Measurements from ENCODE around the gene POLR2I.

The POLR2I gene

DNA sequence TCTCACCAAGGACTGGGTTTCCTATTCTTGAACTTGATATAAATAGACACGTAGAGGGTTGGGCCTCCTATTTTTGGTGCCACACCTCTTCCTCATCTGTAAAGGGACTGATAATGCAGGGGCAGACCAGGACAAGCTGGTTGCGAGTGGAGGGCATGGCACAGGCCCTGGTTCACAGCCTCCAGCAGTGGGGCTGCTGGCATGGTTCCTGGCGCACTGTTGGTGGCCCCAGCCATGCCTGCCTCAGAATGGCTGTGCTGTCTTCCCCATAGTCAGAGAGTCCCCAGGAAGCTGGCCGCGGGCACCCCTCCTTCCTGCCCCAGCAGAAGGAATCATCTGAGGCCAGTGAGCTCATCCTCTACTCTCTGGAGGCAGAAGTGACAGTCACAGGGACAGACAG lies 14.2 kb downstream of the POLR2I start:
- no peak overlapping the region for H3K4me3 ChIP-seq (ENCODE audit: control insufficient read depth, low read depth, low read length)
- TF ChIP-seq, protein P1, sequence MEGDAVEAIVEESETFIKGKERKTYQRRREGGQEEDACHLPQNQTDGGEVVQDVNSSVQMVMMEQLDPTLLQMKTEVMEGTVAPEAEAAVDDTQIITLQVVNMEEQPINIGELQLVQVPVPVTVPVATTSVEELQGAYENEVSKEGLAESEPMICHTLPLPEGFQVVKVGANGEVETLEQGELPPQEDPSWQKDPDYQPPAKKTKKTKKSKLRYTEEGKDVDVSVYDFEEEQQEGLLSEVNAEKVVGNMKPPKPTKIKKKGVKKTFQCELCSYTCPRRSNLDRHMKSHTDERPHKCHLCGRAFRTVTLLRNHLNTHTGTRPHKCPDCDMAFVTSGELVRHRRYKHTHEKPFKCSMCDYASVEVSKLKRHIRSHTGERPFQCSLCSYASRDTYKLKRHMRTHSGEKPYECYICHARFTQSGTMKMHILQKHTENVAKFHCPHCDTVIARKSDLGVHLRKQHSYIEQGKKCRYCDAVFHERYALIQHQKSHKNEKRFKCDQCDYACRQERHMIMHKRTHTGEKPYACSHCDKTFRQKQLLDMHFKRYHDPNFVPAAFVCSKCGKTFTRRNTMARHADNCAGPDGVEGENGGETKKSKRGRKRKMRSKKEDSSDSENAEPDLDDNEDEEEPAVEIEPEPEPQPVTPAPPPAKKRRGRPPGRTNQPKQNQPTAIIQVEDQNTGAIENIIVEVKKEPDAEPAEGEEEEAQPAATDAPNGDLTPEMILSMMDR (IDR thresholded peaks at IDR 0.05; ENCODE audit: control insufficient read depth, insufficient read depth, low read depth, low read length, missing control alignments), result no peak
- no peak for DNase-seq (ENCODE audit: low read depth)

DNA sequence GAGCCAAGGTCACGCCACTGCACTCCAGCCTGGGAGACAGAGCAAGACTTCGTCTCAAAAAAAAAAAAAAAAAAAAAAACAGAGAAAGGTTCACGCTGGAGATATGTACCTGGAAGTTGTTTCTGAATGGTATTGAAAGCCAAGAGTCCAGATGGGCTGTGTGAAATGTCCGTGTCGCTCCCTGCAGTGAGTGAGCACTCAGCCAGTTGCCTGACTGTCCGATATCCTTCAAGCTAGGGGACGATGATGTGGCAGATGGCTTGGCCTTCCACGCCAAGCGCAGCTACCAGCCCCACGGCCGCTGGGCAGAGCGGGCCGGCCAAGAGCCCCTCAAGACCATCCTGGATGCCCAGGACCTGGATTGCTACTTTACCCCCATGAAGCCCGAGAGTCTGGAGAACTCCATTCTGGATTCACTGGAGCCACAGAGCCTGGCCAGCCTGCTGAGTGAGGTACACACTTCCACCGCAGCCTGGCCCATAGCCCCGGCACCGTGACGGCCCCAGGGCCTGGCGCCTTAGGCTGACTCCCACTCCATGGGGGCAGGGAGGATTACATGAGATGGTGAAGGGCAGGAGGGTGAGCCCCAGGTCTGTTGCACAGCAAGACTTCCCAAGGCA lies 15.4 kb downstream of the POLR2I start:
- DNase-seq (ENCODE audit: low read depth), result no peak
- no peak overlapping the region for H3K4me3 ChIP-seq (ENCODE audit: control insufficient read depth, low read depth, low read length)
- TF ChIP-seq, protein P1 (IDR thresholded peaks at IDR 0.05; ENCODE audit: control insufficient read depth, insufficient read depth, low read depth, low read length, missing control alignments), result no peak

DNA sequence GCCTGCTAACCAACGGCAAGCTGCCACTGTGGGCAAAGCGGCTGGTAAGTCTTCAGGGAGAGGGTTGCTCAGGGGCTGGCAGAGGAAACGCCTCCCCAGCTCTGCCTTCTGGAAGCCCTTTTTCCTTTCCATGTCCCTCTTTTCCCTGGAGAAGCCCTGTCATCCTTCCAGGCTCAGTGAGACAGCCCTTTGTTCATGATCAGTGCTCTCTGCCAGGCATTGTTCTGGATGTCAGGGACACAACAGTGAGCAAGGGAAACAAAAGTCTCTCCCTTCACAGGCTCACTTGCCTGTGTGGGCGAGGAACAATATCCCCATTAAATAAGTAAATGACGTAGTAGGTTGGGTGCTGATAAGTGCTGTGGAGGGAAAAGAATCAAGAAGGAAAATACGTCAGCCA lies 17.6 kb downstream of the POLR2I start:
- TF ChIP-seq, protein P1 (IDR thresholded peaks at IDR 0.05; ENCODE audit: control insufficient read depth, insufficient read depth, low read depth, low read length, missing control alignments), result no peak
- DNase-seq (ENCODE audit: low read depth), result no peak

DNA sequence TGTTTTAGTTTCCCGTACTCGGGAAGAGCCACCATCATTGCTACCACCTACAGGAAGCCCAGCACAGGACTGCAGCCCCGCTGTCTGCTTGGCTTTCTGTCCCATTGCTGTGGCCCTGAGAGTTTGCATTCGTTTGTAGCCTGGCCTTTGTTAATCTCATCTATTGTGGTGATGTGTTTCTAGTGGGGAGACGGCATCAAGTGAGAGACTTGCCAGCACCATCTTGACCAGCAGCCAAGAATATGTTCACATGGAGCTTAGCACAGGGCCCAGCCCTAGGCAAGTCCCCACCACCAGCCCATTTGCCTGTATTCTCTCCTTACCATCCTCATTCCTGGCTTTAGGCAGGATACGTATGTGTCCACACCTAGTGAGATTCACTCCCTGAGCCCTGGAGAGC lies 21.0 kb downstream of the POLR2I start:
- no peak for DNase-seq (ENCODE audit: low read depth)
- TF ChIP-seq, protein P1 (IDR thresholded peaks at IDR 0.05; ENCODE audit: control insufficient read depth, insufficient read depth, low read depth, low read length, missing control alignments), result no peak
- H3K4me3 ChIP-seq (ENCODE audit: control insufficient read depth, low read depth, low read length), result no peak overlapping the region

More for the DNA sequence above, 17.6 kb downstream of the POLR2I start:
- H3K4me3 ChIP-seq (ENCODE audit: control insufficient read depth, low read depth, low read length), result no peak overlapping the region

DNA sequence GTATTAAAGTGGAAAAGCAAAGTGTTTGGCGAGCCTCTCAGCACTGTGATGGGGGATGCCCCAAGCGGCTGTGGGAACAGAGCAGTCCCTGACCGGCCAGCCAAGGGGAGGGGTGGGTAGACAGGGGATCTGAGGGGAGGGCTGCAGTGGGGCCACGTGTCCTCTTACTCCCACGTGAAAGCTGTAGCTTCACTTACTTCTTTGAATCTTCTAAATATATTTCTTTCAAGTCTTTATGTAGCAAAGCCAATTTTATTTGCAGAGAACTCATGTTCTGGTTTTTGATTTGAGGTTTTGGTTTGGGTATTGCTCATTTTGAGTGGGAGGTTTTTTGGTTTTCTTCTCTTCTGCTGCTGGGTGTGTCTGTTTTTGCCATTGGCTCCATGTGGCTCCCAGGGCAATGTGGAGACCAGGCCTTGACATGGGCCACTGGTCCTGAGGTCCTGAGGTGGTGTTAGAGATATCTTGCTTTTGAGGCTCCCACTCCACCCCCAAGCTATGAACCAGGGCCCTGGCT lies 21.5 kb downstream of the POLR2I start:
- H3K4me3 ChIP-seq (ENCODE audit: control insufficient read depth, low read depth, low read length), result no peak overlapping the region
- TF ChIP-seq, protein P1 (IDR thresholded peaks at IDR 0.05; ENCODE audit: control insufficient read depth, insufficient read depth, low read depth, low read length, missing control alignments), result no peak
- DNase-seq (ENCODE audit: low read depth), result no peak

DNA sequence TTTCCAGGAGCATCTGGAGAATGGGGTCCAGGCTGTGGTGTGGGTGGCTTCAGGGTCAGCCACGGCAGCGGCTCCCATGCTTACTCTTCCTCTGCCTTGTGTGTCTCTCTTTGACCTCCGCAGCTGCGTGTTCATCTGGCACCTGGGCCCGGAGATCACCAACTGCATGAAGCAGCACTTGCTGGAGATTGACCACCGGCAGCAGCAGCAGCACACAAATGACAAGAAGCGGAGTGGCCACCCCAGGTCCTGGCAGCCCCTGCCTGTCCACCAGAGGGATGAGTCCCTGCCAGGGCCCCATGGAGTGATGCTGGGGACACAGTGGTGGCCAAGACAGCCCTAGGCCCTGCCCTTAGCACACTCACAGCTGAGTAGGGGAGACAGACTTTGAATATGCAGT lies 22.1 kb downstream of the POLR2I start:
- DNase-seq (ENCODE audit: low read depth), result no peak
- TF ChIP-seq, protein P1 (IDR thresholded peaks at IDR 0.05; ENCODE audit: control insufficient read depth, insufficient read depth, low read depth, low read length, missing control alignments), result no peak
- no peak overlapping the region for H3K4me3 ChIP-seq (ENCODE audit: control insufficient read depth, low read depth, low read length)
